ENCODE results near the gene NVL.

- TF ChIP-seq, protein P1, sequence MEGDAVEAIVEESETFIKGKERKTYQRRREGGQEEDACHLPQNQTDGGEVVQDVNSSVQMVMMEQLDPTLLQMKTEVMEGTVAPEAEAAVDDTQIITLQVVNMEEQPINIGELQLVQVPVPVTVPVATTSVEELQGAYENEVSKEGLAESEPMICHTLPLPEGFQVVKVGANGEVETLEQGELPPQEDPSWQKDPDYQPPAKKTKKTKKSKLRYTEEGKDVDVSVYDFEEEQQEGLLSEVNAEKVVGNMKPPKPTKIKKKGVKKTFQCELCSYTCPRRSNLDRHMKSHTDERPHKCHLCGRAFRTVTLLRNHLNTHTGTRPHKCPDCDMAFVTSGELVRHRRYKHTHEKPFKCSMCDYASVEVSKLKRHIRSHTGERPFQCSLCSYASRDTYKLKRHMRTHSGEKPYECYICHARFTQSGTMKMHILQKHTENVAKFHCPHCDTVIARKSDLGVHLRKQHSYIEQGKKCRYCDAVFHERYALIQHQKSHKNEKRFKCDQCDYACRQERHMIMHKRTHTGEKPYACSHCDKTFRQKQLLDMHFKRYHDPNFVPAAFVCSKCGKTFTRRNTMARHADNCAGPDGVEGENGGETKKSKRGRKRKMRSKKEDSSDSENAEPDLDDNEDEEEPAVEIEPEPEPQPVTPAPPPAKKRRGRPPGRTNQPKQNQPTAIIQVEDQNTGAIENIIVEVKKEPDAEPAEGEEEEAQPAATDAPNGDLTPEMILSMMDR (IDR thresholded peaks at IDR 0.05; ENCODE audit: low read length), result no peak
- TF ChIP-seq EZH2phosphoT487 (IDR thresholded peaks at IDR 0.05; ENCODE audit: low read length), result no peak
- TF ChIP-seq EZH2 (optimal IDR thresholded peaks at IDR 0.05; ENCODE audit: low read depth, low read length), result no peak
These were observed 62.8 kb downstream of the NVL start for GRCh38 chr1:224266915-224267856.
